K562 (cell line): ENCODE measurements around the gene ELMO3. TPM values are rescaled to one million over a fixed set of nuclear protein-coding genes. Genes with fewer than 3 reads are reported as not detected.

ENCODE experiments used
- CEBPG ChIP-seq, 3 experiments: fragments of 200-800 bp in 1 of 3; sonication (Bioruptor generic) in 1 of 3; sonication (generic) in 1 of 3; formaldehyde crosslinking in 1 of 3; IDR thresholded peaks in 2 of 3; conservative IDR thresholded peaks in 1 of 3; 2 replicates each; pipeline versions ENCODE4 v1.6.1 to v1.8.0; 2016 to 2022; ENCODE audit warnings: missing compliant biosample characterization in 2 of 3, missing genetic modification characterization in 2 of 3, mild to moderate bottlenecking in 1 of 3, missing genetic modification reagents in 1 of 3
- GTF2F1 ChIP-seq: IDR thresholded peaks from 2 replicates; pipeline ENCODE4 v1.6.1; 2011; ENCODE audit warnings: low read depth, low read length, improper control_type of control experiment
- HOMEZ ChIP-seq: fragments of 250-450 bp; sonication (Bioruptor Pico); IDR thresholded peaks from 2 replicates; pipeline ENCODE4 v1.4.0; 2020; ENCODE audit warnings: mild to moderate bottlenecking, moderate library complexity
- KHSRP ChIP-seq: fragments of 450-650 bp; IDR thresholded peaks from 2 replicates; pipeline ENCODE4 v1.6.1; 2017
- MCM5 ChIP-seq: fragments of 450-650 bp; IDR thresholded peaks from 2 replicates; pipeline ENCODE4 v1.6.1; 2016; ENCODE audit warnings: low read depth
- MECOM ChIP-seq: fragments of 250-450 bp; sonication (Bioruptor Pico); IDR thresholded peaks from 2 replicates; pipeline ENCODE4 v1.8.0; 2022; ENCODE audit warnings: inconsistent platforms
- NCOR1 ChIP-seq: fragments of 450-650 bp; IDR thresholded peaks from 2 replicates; pipeline ENCODE4 v1.6.1; 2016; ENCODE audit warnings: mild to moderate bottlenecking, moderate library complexity
- PML ChIP-seq: IDR thresholded peaks from 2 replicates; pipeline ENCODE4 v1.6.1; 2012; ENCODE audit warnings: low read length, inconsistent platforms
- RFX7 ChIP-seq: fragments of 250-450 bp; sonication (Bioruptor Pico); IDR thresholded peaks from 2 replicates; pipeline ENCODE4 v1.5.1; 2021; ENCODE audit warnings: mild to moderate bottlenecking
- SREBF2 ChIP-seq: sonication (generic); formaldehyde crosslinking; IDR thresholded peaks from 2 replicates; pipeline ENCODE4 v1.4.0; 2020; ENCODE audit warnings: mild to moderate bottlenecking, missing genetic modification reagents
- TBL1XR1 ChIP-seq, 2 experiments: IDR thresholded peaks; 2 replicates each; pipeline ENCODE4 v1.6.1; 2012; ENCODE audit warnings: improper control_type of control experiment in 2 of 2, low read length in 2 of 2, mild to moderate bottlenecking in 1 of 2
- TGIF2 ChIP-seq: sonication (generic); formaldehyde crosslinking; IDR thresholded peaks from 2 replicates; pipeline ENCODE4 v1.8.1; 2022; ENCODE audit warnings: mild to moderate bottlenecking, missing genetic modification reagents, moderate library complexity
- ZFP1 ChIP-seq: fragments of 450-650 bp; formaldehyde crosslinking; IDR thresholded peaks from 2 replicates; pipeline ENCODE4 v1.4.0; 2020; ENCODE audit warnings: mild to moderate bottlenecking, mixed read lengths
- ZNF146 ChIP-seq: IDR thresholded peaks from one replicate; pipeline ENCODE4 v1.6.1; 2018; ENCODE audit warnings: missing compliant biosample characterization; ENCODE audit not compliant: unreplicated experiment
- ZNF217 ChIP-seq: sonication (generic); formaldehyde crosslinking; IDR thresholded peaks from 2 replicates; pipeline ENCODE4 v1.8.0; 2022; ENCODE audit warnings: mild to moderate bottlenecking, missing genetic modification reagents
- ZNF384 ChIP-seq: IDR thresholded peaks from 2 replicates; pipeline ENCODE4 v1.6.1; 2012; ENCODE audit warnings: low read depth, low read length, improper control_type of control experiment
- polyA plus RNA-seq, 8 experiments: library from polyadenylated mRNA; depleted of rRNA in 4 of 8; stranded (reverse) in 5 of 8; unstranded in 3 of 8; fragments of >200 nt; fragmentation: Nextera tagmentation in 2 of 8; fragmentation: Illumina TruSeq in 1 of 8; extraction: Ambion mirVana in 2 of 8; extraction: Trizol in 1 of 8; gene quantifications; 2 replicates each; pipeline versions ENCODE4 v1.2.1 to v1.2.3, GENCODE V29; 2011 to 2014; ENCODE audit warnings: inconsistent platforms in 1 of 8, missing spikeins in 1 of 8
- total RNA-seq, 7 experiments: library from RNA; depleted of rRNA in 6 of 7; stranded (reverse); fragments of >200 nt in 6 of 7; fragmentation: Illumina TruSeq in 2 of 7; extraction: Trizol in 2 of 7; gene quantifications; 2 replicates each; pipeline versions ENCODE4 v1.2.1 to v1.2.3, GENCODE V29; 2011 to 2021; ENCODE audit warnings: low replicate concordance in 1 of 7
- TF ChIP-seq, protein P1 (sequence below): fragments of 450-650 bp; IDR thresholded peaks from 2 replicates; pipeline ENCODE4 v1.6.1; 2018; ENCODE audit not compliant: partially characterized antibody
- TF ChIP-seq, protein P2 (sequence below): sonication (generic); formaldehyde crosslinking; IDR thresholded peaks from 2 replicates; pipeline ENCODE4 v1.8.1; 2023; ENCODE audit warnings: mild to moderate bottlenecking, missing genetic modification reagents
- TF ChIP-seq, protein P3 (sequence below): fragments of 250-450 bp; sonication (Bioruptor Pico); IDR thresholded peaks from 2 replicates; pipeline ENCODE4 v1.5.0; 2022; ENCODE audit warnings: mild to moderate bottlenecking

ELMO3 gene
- total and polyA plus RNA-seq, 9 of the 15 experiments (the other 6 are each of a cell fraction or from before 2014, with no cell fraction given) = 0.04 to 5.1 (median 1.5) TPM

DNA sequence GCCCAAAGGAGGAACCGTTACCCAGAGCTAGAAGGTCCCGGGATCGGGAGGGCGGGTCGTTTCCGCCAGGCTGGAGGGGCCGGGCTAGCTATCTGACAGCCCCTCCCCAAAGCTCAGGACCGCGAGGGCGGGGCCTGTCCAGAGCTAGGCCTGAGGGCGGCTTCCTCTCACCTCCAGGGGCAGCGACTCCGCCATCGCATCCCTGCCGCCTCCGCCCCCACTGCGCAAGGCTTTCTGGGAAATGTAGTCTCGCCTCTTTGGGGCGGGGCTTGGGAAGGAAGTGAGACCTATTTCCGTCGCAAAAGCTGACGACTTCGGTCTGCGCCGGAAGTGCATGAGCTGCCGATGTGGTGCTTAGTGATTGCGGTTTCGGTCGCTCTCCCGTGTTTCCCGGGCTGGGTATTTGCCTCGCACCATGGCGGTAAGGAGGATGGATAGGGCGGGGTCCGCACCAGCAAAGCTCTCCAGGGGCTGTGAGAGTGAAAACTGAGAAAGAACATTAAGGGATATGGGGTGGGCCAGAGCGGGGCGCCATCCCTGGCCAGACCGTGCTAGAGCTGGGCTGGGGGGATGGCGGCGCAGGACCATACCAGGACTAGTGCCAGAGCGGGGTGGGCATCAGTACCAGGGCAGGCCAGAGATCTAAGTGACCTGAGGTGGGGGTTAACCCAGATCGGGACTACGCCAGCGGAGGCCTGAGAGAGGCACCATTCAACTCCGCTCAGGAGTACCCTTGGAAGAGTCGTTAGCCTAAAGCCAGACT is 28.1 kb downstream of the ELMO3 start, which contains the start of gene TMEM208 (continued):
- TF ChIP-seq, protein P1, sequence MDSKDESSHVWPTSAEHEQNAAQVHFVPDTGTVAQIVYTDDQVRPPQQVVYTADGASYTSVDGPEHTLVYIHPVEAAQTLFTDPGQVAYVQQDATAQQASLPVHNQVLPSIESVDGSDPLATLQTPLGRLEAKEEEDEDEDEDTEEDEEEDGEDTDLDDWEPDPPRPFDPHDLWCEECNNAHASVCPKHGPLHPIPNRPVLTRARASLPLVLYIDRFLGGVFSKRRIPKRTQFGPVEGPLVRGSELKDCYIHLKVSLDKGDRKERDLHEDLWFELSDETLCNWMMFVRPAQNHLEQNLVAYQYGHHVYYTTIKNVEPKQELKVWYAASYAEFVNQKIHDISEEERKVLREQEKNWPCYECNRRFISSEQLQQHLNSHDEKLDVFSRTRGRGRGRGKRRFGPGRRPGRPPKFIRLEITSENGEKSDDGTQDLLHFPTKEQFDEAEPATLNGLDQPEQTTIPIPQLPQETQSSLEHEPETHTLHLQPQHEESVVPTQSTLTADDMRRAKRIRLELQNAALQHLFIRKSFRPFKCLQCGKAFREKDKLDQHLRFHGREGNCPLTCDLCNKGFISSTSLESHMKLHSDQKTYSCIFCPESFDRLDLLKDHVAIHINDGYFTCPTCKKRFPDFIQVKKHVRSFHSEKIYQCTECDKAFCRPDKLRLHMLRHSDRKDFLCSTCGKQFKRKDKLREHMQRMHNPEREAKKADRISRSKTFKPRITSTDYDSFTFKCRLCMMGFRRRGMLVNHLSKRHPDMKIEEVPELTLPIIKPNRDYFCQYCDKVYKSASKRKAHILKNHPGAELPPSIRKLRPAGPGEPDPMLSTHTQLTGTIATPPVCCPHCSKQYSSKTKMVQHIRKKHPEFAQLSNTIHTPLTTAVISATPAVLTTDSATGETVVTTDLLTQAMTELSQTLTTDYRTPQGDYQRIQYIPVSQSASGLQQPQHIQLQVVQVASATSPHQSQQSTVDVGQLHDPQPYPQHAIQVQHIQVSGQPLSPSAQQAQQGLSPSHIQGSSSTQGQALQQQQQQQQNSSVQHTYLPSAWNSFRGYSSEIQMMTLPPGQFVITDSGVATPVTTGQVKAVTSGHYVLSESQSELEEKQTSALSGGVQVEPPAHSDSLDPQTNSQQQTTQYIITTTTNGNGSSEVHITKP = peak; percentile 18
- no peak for TF ChIP-seq CEBPG (CRISPR knock-in tag; IDR thresholded peaks at IDR 0.05)
- TF ChIP-seq CEBPG (tag; conservative IDR thresholded peaks at IDR 0.05 in 1 of 2, IDR thresholded peaks at IDR 0.05 in 1 of 2) = no peak
- no peak for TF ChIP-seq ZNF146 (CRISPR knock-in tag)
- TF ChIP-seq NCOR1 = no peak
- no peak for TF ChIP-seq ZFP1
- no peak; the same call in 1 of the 2 replicates for TF ChIP-seq TGIF2
- no peak for TF ChIP-seq MECOM (CRISPR knock-in tag)
- TF ChIP-seq TBL1XR1 (IDR thresholded peaks at IDR 0.05; ENCODE audit: low read length in 2 of 2) = peak in 1 of 2 experiments; percentile 90; a peak in 2 of 4 replicates
- TF ChIP-seq PML = peak; percentile 77; the same call in 1 of the 2 replicates
- no peak for TF ChIP-seq MCM5
- TF ChIP-seq ZNF217 = no peak
- TF ChIP-seq SREBF2 (CRISPR knock-in tag) = no peak
- no peak for TF ChIP-seq ZNF384
- 0 out of 2 replicates have a peak, but pooled peaks have one; percentile 26 for TF ChIP-seq GTF2F1
- TF ChIP-seq KHSRP = peak; percentile 90
- no peak for TF ChIP-seq RFX7 (CRISPR knock-in tag)
- TF ChIP-seq, protein P2, sequence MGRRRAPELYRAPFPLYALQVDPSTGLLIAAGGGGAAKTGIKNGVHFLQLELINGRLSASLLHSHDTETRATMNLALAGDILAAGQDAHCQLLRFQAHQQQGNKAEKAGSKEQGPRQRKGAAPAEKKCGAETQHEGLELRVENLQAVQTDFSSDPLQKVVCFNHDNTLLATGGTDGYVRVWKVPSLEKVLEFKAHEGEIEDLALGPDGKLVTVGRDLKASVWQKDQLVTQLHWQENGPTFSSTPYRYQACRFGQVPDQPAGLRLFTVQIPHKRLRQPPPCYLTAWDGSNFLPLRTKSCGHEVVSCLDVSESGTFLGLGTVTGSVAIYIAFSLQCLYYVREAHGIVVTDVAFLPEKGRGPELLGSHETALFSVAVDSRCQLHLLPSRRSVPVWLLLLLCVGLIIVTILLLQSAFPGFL (CRISPR knock-in tag) = no peak
- TF ChIP-seq, protein P3, sequence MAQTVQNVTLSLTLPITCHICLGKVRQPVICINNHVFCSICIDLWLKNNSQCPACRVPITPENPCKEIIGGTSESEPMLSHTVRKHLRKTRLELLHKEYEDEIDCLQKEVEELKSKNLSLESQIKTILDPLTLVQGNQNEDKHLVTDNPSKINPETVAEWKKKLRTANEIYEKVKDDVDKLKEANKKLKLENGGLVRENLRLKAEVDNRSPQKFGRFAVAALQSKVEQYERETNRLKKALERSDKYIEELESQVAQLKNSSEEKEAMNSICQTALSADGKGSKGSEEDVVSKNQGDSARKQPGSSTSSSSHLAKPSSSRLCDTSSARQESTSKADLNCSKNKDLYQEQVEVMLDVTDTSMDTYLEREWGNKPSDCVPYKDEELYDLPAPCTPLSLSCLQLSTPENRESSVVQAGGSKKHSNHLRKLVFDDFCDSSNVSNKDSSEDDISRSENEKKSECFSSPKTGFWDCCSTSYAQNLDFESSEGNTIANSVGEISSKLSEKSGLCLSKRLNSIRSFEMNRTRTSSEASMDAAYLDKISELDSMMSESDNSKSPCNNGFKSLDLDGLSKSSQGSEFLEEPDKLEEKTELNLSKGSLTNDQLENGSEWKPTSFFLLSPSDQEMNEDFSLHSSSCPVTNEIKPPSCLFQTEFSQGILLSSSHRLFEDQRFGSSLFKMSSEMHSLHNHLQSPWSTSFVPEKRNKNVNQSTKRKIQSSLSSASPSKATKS (CRISPR knock-in tag) = no peak
- no peak for TF ChIP-seq HOMEZ (CRISPR knock-in tag)
